ENCODE data around the gene HOXC5. TPM values are rescaled to one million over a fixed set of nuclear protein-coding genes. Genes with fewer than 3 reads are reported as not detected.
A peak's percentile ranks its signal among the peaks of the same experiment; 100 is the strongest.

Gene HOXC5
- total RNA-seq, 1 donor from 2014 or later, result 0.50 TPM

DNA sequence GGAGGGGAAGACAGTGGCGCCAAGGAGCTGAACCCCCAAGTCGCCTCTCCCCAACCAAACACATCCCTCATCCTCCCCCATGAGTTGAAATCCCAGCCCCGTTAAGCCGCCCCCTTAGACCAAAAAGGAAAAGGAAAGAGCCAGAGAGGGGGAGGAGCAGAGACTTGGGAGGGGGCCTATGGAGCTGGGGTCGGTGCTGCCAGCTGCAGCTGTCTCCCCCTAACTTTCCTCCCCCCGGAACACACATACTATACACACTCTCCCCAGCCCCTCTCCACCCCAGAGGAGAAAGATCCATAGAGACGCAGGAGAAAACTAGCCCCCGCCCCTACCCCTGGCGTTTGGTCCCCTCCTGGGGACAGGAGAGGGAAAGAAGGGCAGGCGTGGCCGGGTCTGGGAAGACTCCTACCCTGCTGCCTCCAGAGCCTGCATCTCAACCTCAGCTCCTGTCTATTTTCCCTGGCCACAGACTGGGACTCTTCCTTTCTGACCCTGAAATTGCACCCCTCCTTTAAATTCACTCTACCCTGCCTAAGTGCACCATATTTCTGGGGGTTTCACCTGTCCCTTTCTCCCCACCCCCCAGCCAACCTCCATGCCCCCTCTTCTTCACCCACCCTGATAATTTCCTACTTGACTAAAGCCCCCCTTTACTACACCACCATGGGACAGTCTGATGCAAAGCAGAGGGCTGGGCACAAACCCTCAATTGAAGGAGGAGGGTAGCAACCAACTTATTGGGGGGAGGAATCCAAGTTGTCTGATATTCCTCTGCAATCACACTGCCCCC, 34.5 kb upstream of the HOXC5 start:
- TF ChIP-seq, protein P1, sequence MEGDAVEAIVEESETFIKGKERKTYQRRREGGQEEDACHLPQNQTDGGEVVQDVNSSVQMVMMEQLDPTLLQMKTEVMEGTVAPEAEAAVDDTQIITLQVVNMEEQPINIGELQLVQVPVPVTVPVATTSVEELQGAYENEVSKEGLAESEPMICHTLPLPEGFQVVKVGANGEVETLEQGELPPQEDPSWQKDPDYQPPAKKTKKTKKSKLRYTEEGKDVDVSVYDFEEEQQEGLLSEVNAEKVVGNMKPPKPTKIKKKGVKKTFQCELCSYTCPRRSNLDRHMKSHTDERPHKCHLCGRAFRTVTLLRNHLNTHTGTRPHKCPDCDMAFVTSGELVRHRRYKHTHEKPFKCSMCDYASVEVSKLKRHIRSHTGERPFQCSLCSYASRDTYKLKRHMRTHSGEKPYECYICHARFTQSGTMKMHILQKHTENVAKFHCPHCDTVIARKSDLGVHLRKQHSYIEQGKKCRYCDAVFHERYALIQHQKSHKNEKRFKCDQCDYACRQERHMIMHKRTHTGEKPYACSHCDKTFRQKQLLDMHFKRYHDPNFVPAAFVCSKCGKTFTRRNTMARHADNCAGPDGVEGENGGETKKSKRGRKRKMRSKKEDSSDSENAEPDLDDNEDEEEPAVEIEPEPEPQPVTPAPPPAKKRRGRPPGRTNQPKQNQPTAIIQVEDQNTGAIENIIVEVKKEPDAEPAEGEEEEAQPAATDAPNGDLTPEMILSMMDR (IDR thresholded peaks at IDR 0.05; ENCODE audit: insufficient read depth, low read length, poor library complexity, severe bottlenecking), result no peak
- no peaks in the 10 kb centered on the region for H3K36me3 ChIP-seq (ENCODE audit: control insufficient read depth, insufficient read depth, low read length)
- H3K4me3 ChIP-seq (ENCODE audit: low read depth, low read length), result peak overlapping the region; percentile 52
- DNase-seq (ENCODE audit: low read depth), result no peak
- peaks cover 46% of the 10 kb centered on the region for H3K27me3 ChIP-seq (ENCODE audit: control insufficient read depth, insufficient read depth, low read length)

DNA sequence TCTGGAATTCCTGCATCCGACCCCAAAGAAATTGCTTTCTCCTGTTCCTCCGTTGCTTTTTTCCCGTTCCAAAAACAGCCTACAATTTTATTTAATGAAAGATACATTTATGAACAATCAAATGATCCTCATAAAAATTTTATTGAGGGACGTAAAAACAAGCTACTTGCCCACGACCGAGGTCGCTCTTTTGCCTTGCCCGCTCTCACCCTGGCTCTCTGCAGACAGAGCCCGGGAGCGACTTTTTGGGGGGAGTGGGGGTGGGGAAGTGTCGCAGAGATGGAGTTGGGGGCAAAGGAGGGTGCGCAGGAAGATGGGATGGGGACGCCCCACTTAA, 34.0 kb upstream of the HOXC5 start:
- no peaks in the 10 kb centered on the region for H3K36me3 ChIP-seq (ENCODE audit: control insufficient read depth, insufficient read depth, low read length)
- peaks cover 44% of the 10 kb centered on the region for H3K27me3 ChIP-seq (ENCODE audit: control insufficient read depth, insufficient read depth, low read length)
- TF ChIP-seq, protein P1 (IDR thresholded peaks at IDR 0.05; ENCODE audit: insufficient read depth, low read length, poor library complexity, severe bottlenecking), result no peak
- DNase-seq (ENCODE audit: low read depth), result no peak
- H3K4me3 ChIP-seq (ENCODE audit: low read depth, low read length), result peak overlapping the region; percentile 62

DNA sequence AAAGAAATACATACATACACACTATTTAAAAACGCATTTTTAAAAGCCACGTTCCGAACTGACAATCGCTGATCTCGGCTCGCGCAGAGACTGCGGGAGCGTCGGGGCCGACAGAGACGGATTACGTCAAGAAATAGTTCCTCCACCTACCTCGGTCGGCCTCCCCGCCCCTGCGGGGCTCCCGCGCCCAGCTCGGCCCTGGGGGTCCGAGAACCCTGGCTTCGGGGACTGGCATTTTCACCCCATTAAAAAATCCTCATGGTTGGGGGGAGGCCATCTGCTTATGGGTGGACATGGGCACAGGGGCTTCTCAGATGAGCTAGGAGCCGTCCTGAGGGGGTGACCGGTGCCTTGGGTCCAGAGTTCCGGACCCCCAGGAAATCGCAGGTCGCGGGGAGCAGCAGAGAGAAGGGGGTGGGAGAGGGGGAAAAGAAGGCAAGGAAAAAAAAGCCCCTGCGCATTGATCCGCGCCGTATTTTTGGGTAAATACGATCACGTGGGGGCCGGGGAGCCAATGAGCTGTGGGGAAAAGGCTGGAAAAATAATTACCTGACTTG, 33.2 kb upstream of the HOXC5 start:
- H3K27me3 ChIP-seq (ENCODE audit: control insufficient read depth, insufficient read depth, low read length), result peaks cover 39% of the 10 kb centered on the region
- H3K36me3 ChIP-seq (ENCODE audit: control insufficient read depth, insufficient read depth, low read length), result no peaks in the 10 kb centered on the region
- TF ChIP-seq, protein P1 (IDR thresholded peaks at IDR 0.05; ENCODE audit: insufficient read depth, low read length, poor library complexity, severe bottlenecking), result no peak
- peak overlapping the region; percentile 62 for H3K4me3 ChIP-seq (ENCODE audit: low read depth, low read length)
- no peak for DNase-seq (ENCODE audit: low read depth)

DNA sequence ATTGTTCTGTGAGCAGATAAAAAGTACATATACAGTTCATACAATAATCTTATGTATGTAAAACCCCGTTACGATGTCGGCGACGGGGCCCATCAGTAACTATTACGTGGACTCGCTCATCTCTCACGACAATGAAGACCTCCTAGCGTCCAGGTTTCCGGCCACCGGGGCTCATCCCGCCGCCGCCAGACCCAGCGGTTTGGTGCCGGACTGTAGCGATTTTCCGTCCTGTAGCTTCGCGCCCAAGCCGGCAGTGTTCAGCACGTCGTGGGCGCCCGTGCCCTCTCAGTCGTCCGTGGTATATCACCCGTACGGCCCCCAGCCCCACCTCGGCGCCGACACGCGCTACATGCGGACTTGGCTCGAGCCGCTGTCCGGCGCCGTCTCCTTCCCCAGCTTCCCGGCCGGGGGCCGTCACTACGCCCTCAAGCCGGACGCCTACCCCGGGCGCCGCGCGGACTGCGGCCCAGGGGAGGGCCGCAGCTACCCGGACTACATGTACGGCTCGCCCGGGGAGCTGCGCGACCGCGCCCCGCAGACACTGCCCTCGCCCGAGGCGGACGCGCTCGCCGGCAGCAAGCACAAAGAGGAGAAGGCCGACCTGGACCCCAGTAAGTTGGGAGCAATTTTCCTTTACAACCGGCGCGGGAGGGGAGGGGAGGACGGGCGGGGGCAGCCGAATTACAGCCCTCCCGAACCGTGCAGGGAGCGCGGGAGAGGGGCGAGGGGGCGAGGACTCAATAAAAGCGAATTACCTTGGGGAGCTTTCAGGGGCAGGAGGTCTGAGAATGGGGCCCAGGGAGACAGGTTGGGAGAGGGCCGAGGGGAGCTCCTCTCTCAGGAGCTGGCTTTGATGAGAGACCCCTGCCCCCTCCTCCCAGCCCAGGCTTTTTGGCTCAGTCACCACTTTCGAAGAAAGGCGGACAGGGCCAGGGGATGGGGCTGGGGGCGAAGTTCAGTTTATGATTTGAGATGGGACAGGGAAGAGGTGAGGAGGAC, 32.4 kb upstream of the HOXC5 start, which contains the start of gene HOXC9:
TSS of gene HOXC9 (plus strand) at position 46 of the 999 bp plus-strand sequence. CDS start at position 74, 28 bp downstream.
- no peak for DNase-seq (ENCODE audit: low read depth)
- TF ChIP-seq, protein P1 (IDR thresholded peaks at IDR 0.05; ENCODE audit: insufficient read depth, low read length, poor library complexity, severe bottlenecking), result no peak
- Histone ChIP-seq H3K36me3 (ENCODE audit: control insufficient read depth, insufficient read depth, low read length) (no peaks in the 10 kb centered on the region), H3K27me3 (ENCODE audit: control insufficient read depth, insufficient read depth, low read length) (peaks cover 33% of the 10 kb centered on the region), H3K4me3 (ENCODE audit: low read depth, low read length) (peak within 1 kb of the TSS; percentile 62)

DNA sequence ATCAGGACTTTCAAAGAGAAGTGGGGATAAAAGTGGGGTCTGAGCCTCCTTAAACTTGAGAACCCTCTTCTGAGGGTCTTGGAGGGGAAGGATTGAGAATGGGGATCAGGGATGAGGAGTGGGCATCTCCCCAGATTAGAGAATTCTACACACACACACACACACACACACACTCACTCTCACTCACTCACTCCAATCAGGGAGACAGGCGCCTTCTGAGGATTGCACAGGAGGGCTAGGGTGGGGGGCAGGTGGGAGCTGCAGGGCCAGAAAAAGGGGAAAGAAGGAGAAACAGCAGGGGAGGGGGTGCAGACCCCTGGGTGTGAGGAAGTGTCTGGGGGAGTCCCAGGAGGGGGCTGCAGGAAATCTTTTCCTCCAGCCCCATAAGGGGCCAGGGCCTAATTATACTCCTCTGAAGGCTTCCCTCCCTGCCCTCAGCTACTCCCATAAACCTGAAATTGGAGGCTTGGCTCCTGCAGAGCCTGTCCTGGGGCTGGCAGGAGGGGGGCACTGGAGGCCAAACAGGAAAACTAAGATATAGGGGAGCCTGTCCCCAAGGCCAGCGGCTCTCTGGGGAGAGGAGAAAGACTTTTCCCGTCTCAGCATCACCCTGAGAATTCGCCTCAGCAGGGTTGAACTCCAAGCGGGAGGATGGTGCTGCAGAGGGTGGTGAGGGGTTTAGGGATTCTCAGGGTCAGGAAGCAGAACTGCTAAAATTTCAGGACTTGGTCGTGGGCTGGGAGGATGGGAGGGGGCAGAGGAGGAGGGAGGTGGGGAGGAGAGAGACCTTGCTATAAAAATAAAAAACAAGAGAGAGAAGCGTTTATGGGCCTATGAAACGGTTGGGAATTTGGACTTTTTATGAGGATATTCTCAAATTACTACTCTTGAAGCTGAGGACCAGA, 31.3 kb upstream of the HOXC5 start:
- no peak for DNase-seq (ENCODE audit: low read depth)
- TF ChIP-seq, protein P1 (IDR thresholded peaks at IDR 0.05; ENCODE audit: insufficient read depth, low read length, poor library complexity, severe bottlenecking), result no peak
- Histone ChIP-seq H3K4me3 (ENCODE audit: low read depth, low read length) (peak overlapping the region; percentile 62), H3K36me3 (ENCODE audit: control insufficient read depth, insufficient read depth, low read length) (no peaks in the 10 kb centered on the region), H3K27me3 (ENCODE audit: control insufficient read depth, insufficient read depth, low read length) (peaks cover 29% of the 10 kb centered on the region)
